Endothelial cell of umbilical vein (primary cell): Measurements from ENCODE around the gene GRIK3. TPM values are rescaled to one million over a fixed set of nuclear protein-coding genes. Genes with fewer than 3 reads are reported as not detected.

Experiments used
- BruUV-seq: library from RNA; stranded (reverse); fragments of 400-500 nt; replicated peaks from 2 replicates; lab custom pipeline; 2021; lab: Mats Ljungman, UMichigan
- CTCF ChIA-PET: fragments of 300-600, 350-600 bp; sonication (Branson Sonifier 250); formaldehyde crosslinking; loops from one replicate; lab custom pipeline; 2021; ENCODE audit warnings: antibody characterized with exemption, inconsistent platforms; lab: Charles Lee
- POLR2A ChIA-PET: fragments of 300-600, 350-600 bp; sonication (Branson Sonifier 250); formaldehyde crosslinking; loops from one replicate; lab custom pipeline; 2021; ENCODE audit warnings: antibody characterized with exemption, inconsistent platforms; lab: Charles Lee
- DNase-seq: peaks from one replicate; pipeline ENCODE4 v3.0.0-alpha.2; 2011; ENCODE audit warnings: low read depth, low spot score
- FAIRE-seq: peaks from 2 replicates; lab custom pipeline; 2011; peaks lifted over from hg19 to GRCh38; lab: Jason Lieb, UNC
- H2AFZ ChIP-seq: 2 replicates; pipeline ENCODE4 v1.6.0; 2012; ENCODE audit warnings: low read depth, low read length, control low read depth, inconsistent platforms
- H3K27ac ChIP-seq: 2 replicates; pipeline ENCODE4 v1.5.1; 2011; ENCODE audit warnings: low read depth, mild to moderate bottlenecking, control low read depth, low read length, moderate library complexity; ENCODE audit not compliant: insufficient read depth
- H3K27me3 ChIP-seq, 2 experiments: 2 replicates each; pipeline versions ENCODE4 v1.6.0 to v1.6.1; 2011; ENCODE audit warnings: low read length in 2 of 2, mixed read lengths in 1 of 2; ENCODE audit not compliant: control insufficient read depth in 2 of 2, insufficient read depth in 2 of 2
- H3K36me3 ChIP-seq, 2 experiments: 2 replicates in 1 of 2; 3 replicates in 1 of 2; pipeline ENCODE4 v1.5.1; 2011; ENCODE audit warnings: low read length in 2 of 2, mild to moderate bottlenecking in 1 of 2, moderate library complexity in 1 of 2; ENCODE audit not compliant: control insufficient read depth in 2 of 2, insufficient read depth in 2 of 2; ENCODE audit errors: extremely low read depth in 1 of 2
- H3K4me1 ChIP-seq: 3 replicates; pipeline ENCODE4 v1.5.1; 2011; ENCODE audit warnings: mild to moderate bottlenecking, low read length; ENCODE audit not compliant: control insufficient read depth, insufficient read depth; ENCODE audit errors: extremely low read depth
- H3K4me2 ChIP-seq: 2 replicates; pipeline ENCODE4 v1.6.1; 2011; ENCODE audit warnings: low read length, control low read depth, mixed read lengths; ENCODE audit not compliant: insufficient read depth
- H3K4me3 ChIP-seq, 3 experiments: fragments of 200-600 bp in 1 of 3; sonication (generic), shearing (Covaris generic) in 1 of 3; replicated peaks in 1 of 3; 2 replicates each; pipeline ENCODE4 v1.5.1; 2011 to 2016; ENCODE audit warnings: control low read depth in 3 of 3, low read length in 3 of 3, mild to moderate bottlenecking in 2 of 3, inconsistent platforms in 1 of 3, low read depth in 1 of 3, moderate library complexity in 1 of 3; ENCODE audit not compliant: insufficient read depth in 1 of 3
- H3K79me2 ChIP-seq: 2 replicates; pipeline ENCODE4 v1.6.0; 2012; ENCODE audit warnings: low read length, inconsistent platforms; ENCODE audit not compliant: control insufficient read depth, insufficient read depth
- H3K9ac ChIP-seq: replicated peaks from 2 replicates; pipeline ENCODE3; 2011; ENCODE audit warnings: low read length, control low read depth; ENCODE audit not compliant: insufficient read depth; ENCODE audit errors: extremely low read depth
- H3K9me1 ChIP-seq: replicated peaks from 3 replicates; pipeline ENCODE4 v1.6.0; 2011; ENCODE audit warnings: mild to moderate bottlenecking, low read length; ENCODE audit not compliant: control insufficient read depth, insufficient read depth; ENCODE audit errors: extremely low read depth
- H3K9me3 ChIP-seq: replicated peaks from 2 replicates; pipeline ENCODE4 v1.5.1; 2012; ENCODE audit warnings: low read length, inconsistent platforms; ENCODE audit not compliant: control insufficient read depth, insufficient read depth
- H4K20me1 ChIP-seq: replicated peaks from 2 replicates; pipeline ENCODE3; 2011; ENCODE audit warnings: mild to moderate bottlenecking, low read length; ENCODE audit not compliant: control insufficient read depth, insufficient read depth; ENCODE audit errors: extremely low read depth
- EZH2 ChIP-seq: IDR thresholded peaks from 2 replicates; pipeline ENCODE4 v1.6.1; 2012; ENCODE audit warnings: borderline replicate concordance, low read depth, mild to moderate bottlenecking, moderate library complexity, low read length, inconsistent platforms; ENCODE audit not compliant: severe bottlenecking
- FOS ChIP-seq: IDR thresholded peaks from 2 replicates; pipeline ENCODE4 v1.6.1; 2011; ENCODE audit warnings: mild to moderate bottlenecking, low read length, moderate library complexity, borderline replicate concordance; ENCODE audit not compliant: insufficient read depth
- GATA2 ChIP-seq: IDR thresholded peaks from 2 replicates; pipeline ENCODE4 v1.7.0; 2011; ENCODE audit warnings: low read depth, mild to moderate bottlenecking, moderate library complexity, mixed read lengths, low read length; ENCODE audit not compliant: insufficient read length, insufficient read depth
- JUN ChIP-seq: IDR thresholded peaks from 2 replicates; pipeline ENCODE4 v1.6.1; 2011; ENCODE audit warnings: borderline replicate concordance, low read depth; ENCODE audit not compliant: insufficient read length, insufficient read depth
- MYC ChIP-seq: IDR thresholded peaks from one replicate; pipeline ENCODE4 v1.6.1; 2011; ENCODE audit warnings: mild to moderate bottlenecking, low read depth, low read length
- POLR2A ChIP-seq: IDR thresholded peaks from 2 replicates; pipeline ENCODE4 v1.6.1; 2012; ENCODE audit warnings: low read depth, mild to moderate bottlenecking, control low read depth, low read length
- POLR2AphosphoS5 ChIP-seq: IDR thresholded peaks from 2 replicates; pipeline ENCODE4 v1.6.1; 2012; ENCODE audit warnings: low read depth, mild to moderate bottlenecking, control low read depth, low read length, moderate library complexity; ENCODE audit not compliant: insufficient read depth
- dilution Hi-C: fragments of 300-500 bp; cut with MboI; formaldehyde crosslinking; loops from one replicate; pipeline ENCODE4 v1.15.0; 2019; ENCODE audit warnings: low sequenced_read_pairs; ENCODE audit not compliant: extremely low pct_ligation_motif_present
- intact Hi-C: fragments of 100-400 bp; cut with micrococcal nuclease; formaldehyde crosslinking; loops from one replicate; pipeline ENCODE4 v1.10.0; 2022
- polyA plus RNA-seq, 4 experiments: library from polyadenylated mRNA; depleted of rRNA in 3 of 4; stranded (reverse) in 3 of 4; unstranded in 1 of 4; fragments of >200 nt; gene quantifications; 2 replicates each; pipeline versions ENCODE4 v1.2.1 to v1.2.3, GENCODE V29; 2011 to 2012; ENCODE audit warnings: missing spikeins in 1 of 4
- total RNA-seq: library from RNA; stranded (reverse); gene quantifications from 2 replicates; pipeline ENCODE4 v1.2.3, GENCODE V29; 2021
- TF ChIP-seq, protein P1 (sequence below), 2 donors: IDR thresholded peaks; 1 replicate in 1 of 2; 2 replicates in 1 of 2; pipeline ENCODE4 v1.5.1; 2011; ENCODE audit warnings: low read length in 2 of 2, mild to moderate bottlenecking in 2 of 2, moderate library complexity in 2 of 2, control low read depth in 1 of 2, inconsistent platforms in 1 of 2, low read depth in 1 of 2; ENCODE audit not compliant: insufficient read depth in 1 of 2; ENCODE audit errors: extremely low read depth in 1 of 2
- TF ChIP-seq, protein P2 (sequence below): IDR thresholded peaks from 2 replicates; pipeline ENCODE4 v1.6.1; 2011; ENCODE audit not compliant: insufficient read depth, insufficient read length

GRIK3 gene
- total and polyA plus RNA-seq, 2 donors (not counting 3 experiments of a cell fraction or from before 2014, with no cell fraction given): not detected

DNA sequence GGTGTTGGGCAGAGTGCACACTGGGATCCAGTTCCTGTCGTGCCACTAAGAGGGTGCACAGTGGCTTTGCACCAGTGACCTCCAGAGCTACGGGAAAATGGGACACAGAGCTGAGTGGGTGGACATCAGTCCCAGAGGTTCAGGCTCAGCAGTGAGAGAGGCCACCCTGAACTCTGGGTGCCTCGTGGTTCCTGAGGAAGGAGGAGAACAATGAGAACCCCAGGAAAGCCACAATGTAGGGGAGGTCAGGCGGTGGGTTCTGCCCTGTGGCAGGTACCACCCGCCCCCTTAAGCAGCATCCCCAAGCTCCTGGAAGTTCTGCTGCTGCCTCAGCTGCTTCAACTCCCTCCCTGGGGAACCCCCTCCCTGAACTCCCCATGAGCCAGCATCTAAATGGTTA, 112.2 kb downstream of the GRIK3 start:
- DNase-seq (no peak), FAIRE-seq (no peak)
- Histone ChIP-seq H2AFZ (no peak overlapping the region), H3K36me3 (no peaks in the 10 kb centered on the region), H3K9ac (no peak overlapping the region), H3K27ac (no peak overlapping the region), H3K9me3 (no peaks in the 10 kb centered on the region), H3K9me1 (no peaks in the 10 kb centered on the region), H3K4me1 (no peaks in the 10 kb centered on the region), H3K4me2 (no peak overlapping the region), H4K20me1 (no peaks in the 10 kb centered on the region), H3K4me3 (no peak overlapping the region), H3K79me2 (no peaks in the 10 kb centered on the region), H3K27me3 (no peaks in the 10 kb centered on the region)
- ChIA-PET CTCF (no interaction called here), POLR2A (no interaction called here)
- no peak for TF ChIP-seq POLR2A
- no peak for TF ChIP-seq EZH2
- no peak for TF ChIP-seq GATA2
- no peak for TF ChIP-seq FOS
- TF ChIP-seq JUN: no peak
- no peak for TF ChIP-seq POLR2AphosphoS5
- TF ChIP-seq, protein P1, sequence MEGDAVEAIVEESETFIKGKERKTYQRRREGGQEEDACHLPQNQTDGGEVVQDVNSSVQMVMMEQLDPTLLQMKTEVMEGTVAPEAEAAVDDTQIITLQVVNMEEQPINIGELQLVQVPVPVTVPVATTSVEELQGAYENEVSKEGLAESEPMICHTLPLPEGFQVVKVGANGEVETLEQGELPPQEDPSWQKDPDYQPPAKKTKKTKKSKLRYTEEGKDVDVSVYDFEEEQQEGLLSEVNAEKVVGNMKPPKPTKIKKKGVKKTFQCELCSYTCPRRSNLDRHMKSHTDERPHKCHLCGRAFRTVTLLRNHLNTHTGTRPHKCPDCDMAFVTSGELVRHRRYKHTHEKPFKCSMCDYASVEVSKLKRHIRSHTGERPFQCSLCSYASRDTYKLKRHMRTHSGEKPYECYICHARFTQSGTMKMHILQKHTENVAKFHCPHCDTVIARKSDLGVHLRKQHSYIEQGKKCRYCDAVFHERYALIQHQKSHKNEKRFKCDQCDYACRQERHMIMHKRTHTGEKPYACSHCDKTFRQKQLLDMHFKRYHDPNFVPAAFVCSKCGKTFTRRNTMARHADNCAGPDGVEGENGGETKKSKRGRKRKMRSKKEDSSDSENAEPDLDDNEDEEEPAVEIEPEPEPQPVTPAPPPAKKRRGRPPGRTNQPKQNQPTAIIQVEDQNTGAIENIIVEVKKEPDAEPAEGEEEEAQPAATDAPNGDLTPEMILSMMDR (IDR thresholded peaks at IDR 0.05; ENCODE audit: extremely low read depth in 1 of 2, insufficient read depth in 1 of 2, low read depth in 1 of 2, low read length in 2 of 2): no peak
- TF ChIP-seq, protein P2, sequence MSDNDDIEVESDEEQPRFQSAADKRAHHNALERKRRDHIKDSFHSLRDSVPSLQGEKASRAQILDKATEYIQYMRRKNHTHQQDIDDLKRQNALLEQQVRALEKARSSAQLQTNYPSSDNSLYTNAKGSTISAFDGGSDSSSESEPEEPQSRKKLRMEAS: no peak
- TF ChIP-seq MYC: no peak
- dilution Hi-C loops: no loop called here
- intact Hi-C loops: no loop called here
- BruUV-seq: no TSS peak
